Measurements from ENCODE around the gene CRYBA2.

The CRYBA2 gene

GRCh38 chr2:218962859-218963492, 30.2 kb downstream of the CRYBA2 start:
- no peaks in the 10 kb centered on the region for H3F3A ChIP-seq (ENCODE audit: insufficient read depth)
- H3K4me3 ChIP-seq (ENCODE audit: insufficient read depth, low read length, poor library complexity, severe bottlenecking), result no peak overlapping the region
- H4K20me1 ChIP-seq (ENCODE audit: low read depth, low read length), result no peaks in the 10 kb centered on the region
- H2AFZ ChIP-seq (ENCODE audit: low read depth, low read length, severe bottlenecking), result no peak overlapping the region
- H3K79me2 ChIP-seq (ENCODE audit: insufficient read depth, low read length), result no peaks in the 10 kb centered on the region
- no peaks in the 10 kb centered on the region for H3K9me2 ChIP-seq (replicated peaks; ENCODE audit: insufficient read depth, low read length)
- TF ChIP-seq, protein P1, sequence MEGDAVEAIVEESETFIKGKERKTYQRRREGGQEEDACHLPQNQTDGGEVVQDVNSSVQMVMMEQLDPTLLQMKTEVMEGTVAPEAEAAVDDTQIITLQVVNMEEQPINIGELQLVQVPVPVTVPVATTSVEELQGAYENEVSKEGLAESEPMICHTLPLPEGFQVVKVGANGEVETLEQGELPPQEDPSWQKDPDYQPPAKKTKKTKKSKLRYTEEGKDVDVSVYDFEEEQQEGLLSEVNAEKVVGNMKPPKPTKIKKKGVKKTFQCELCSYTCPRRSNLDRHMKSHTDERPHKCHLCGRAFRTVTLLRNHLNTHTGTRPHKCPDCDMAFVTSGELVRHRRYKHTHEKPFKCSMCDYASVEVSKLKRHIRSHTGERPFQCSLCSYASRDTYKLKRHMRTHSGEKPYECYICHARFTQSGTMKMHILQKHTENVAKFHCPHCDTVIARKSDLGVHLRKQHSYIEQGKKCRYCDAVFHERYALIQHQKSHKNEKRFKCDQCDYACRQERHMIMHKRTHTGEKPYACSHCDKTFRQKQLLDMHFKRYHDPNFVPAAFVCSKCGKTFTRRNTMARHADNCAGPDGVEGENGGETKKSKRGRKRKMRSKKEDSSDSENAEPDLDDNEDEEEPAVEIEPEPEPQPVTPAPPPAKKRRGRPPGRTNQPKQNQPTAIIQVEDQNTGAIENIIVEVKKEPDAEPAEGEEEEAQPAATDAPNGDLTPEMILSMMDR (IDR thresholded peaks at IDR 0.05; ENCODE audit: insufficient read depth, low read length, poor library complexity, severe bottlenecking), result no peak
- TF ChIP-seq EZH2phosphoT487 (conservative IDR thresholded peaks at IDR 0.05; ENCODE audit: low read length), result no peak
- H3K27me3 ChIP-seq (ENCODE audit: low read length), result no peaks in the 10 kb centered on the region
- H3K27ac ChIP-seq (ENCODE audit: low read depth, low read length), result no peak overlapping the region
- H3K9ac ChIP-seq (ENCODE audit: low read length), result no peak overlapping the region
- no peak overlapping the region for H3K4me2 ChIP-seq (ENCODE audit: low read depth, low read length, poor library complexity, severe bottlenecking)
- no peaks in the 10 kb centered on the region for H3K36me3 ChIP-seq (ENCODE audit: low read length)
- H3K9me3 ChIP-seq (ENCODE audit: insufficient read depth, low read length), result no peaks in the 10 kb centered on the region

- Histone ChIP-seq H3K9me2 (replicated peaks; ENCODE audit: insufficient read depth, low read length) (no peaks in the 10 kb centered on the region), H3K4me2 (ENCODE audit: low read depth, low read length, poor library complexity, severe bottlenecking) (no peak overlapping the region), H4K20me1 (ENCODE audit: low read depth, low read length) (no peaks in the 10 kb centered on the region), H3F3A (ENCODE audit: insufficient read depth) (no peaks in the 10 kb centered on the region), H3K36me3 (ENCODE audit: low read length) (no peaks in the 10 kb centered on the region), H3K27me3 (ENCODE audit: low read length) (no peaks in the 10 kb centered on the region), H2AFZ (ENCODE audit: low read depth, low read length, severe bottlenecking) (no peak overlapping the region), H3K9ac (ENCODE audit: low read length) (no peak overlapping the region), H3K79me2 (ENCODE audit: insufficient read depth, low read length) (no peaks in the 10 kb centered on the region), H3K4me3 (ENCODE audit: insufficient read depth, low read length, poor library complexity, severe bottlenecking) (no peak overlapping the region), H3K27ac (ENCODE audit: low read depth, low read length) (no peak overlapping the region), H3K9me3 (ENCODE audit: insufficient read depth, low read length) (no peaks in the 10 kb centered on the region)
- TF ChIP-seq EZH2phosphoT487 (conservative IDR thresholded peaks at IDR 0.05; ENCODE audit: low read length), result no peak
- TF ChIP-seq, protein P1 (IDR thresholded peaks at IDR 0.05; ENCODE audit: insufficient read depth, low read length, poor library complexity, severe bottlenecking), result no peak
Measured at GRCh38 chr2:218961651-218962570, 31.3 kb downstream of the CRYBA2 start.

DNA sequence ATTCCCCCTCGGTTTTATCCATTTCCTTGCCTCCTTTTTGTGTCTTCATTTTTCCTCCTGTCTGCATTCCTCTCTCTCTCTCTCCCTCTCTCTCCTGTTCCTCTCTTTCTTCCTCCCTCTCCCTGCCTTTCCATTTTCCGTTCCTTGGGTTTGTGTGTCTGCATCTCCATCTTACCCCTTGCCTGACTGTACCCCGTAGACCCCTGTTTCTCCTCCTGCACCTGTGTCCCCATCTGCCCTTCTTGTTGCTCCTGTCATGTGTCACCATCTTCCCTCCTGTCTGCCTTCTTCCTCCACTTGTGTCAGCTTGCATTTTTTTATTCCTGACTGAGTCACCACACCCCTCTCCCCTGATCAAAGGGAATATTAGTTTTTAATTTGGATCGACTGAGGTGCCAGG, 32.0 kb downstream of the CRYBA2 start:
- Histone ChIP-seq H3K27ac (ENCODE audit: low read depth, low read length) (no peak overlapping the region), H3F3A (ENCODE audit: insufficient read depth) (no peaks in the 10 kb centered on the region), H3K36me3 (ENCODE audit: low read length) (no peaks in the 10 kb centered on the region), H4K20me1 (ENCODE audit: low read depth, low read length) (no peaks in the 10 kb centered on the region), H3K9me3 (ENCODE audit: insufficient read depth, low read length) (no peaks in the 10 kb centered on the region), H3K79me2 (ENCODE audit: insufficient read depth, low read length) (no peaks in the 10 kb centered on the region), H3K9ac (ENCODE audit: low read length) (no peak overlapping the region), H3K27me3 (ENCODE audit: low read length) (no peaks in the 10 kb centered on the region), H2AFZ (ENCODE audit: low read depth, low read length, severe bottlenecking) (no peak overlapping the region), H3K4me3 (ENCODE audit: insufficient read depth, low read length, poor library complexity, severe bottlenecking) (no peak overlapping the region), H3K9me2 (replicated peaks; ENCODE audit: insufficient read depth, low read length) (no peaks in the 10 kb centered on the region), H3K4me2 (ENCODE audit: low read depth, low read length, poor library complexity, severe bottlenecking) (no peak overlapping the region)
- no peak for TF ChIP-seq EZH2phosphoT487 (conservative IDR thresholded peaks at IDR 0.05; ENCODE audit: low read length)
- TF ChIP-seq, protein P1 (IDR thresholded peaks at IDR 0.05; ENCODE audit: insufficient read depth, low read length, poor library complexity, severe bottlenecking), result no peak
